ENCODE data around the gene HOXD4. TPM values are rescaled to one million over a fixed set of nuclear protein-coding genes. Genes with fewer than 3 reads are reported as not detected.

Gene HOXD4
- polyA plus RNA-seq, 2 of the 4 experiments (the other 2 are of a cell fraction): 0.27 to 0.87 TPM

DNA sequence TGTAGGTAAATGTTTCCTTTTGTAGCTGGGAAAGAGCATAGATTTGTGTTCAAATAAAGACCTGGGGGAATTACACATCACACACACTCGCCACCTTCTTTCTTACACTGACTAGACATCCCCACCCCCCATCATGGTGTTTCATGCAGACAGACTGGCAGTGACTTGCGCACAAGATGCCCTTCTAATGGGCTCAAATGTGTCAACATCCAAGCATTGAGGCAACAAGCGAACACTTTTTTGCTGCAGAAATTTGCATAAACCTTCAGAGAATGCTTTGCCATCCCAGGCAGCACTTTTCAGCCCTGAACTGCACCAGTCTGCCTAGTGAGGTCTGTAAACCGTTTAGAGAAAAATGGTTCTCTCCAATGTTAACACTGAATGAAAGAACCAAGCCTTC lies 17.3 kb upstream of the HOXD4 start:
- no peak for ATAC-seq

DNA sequence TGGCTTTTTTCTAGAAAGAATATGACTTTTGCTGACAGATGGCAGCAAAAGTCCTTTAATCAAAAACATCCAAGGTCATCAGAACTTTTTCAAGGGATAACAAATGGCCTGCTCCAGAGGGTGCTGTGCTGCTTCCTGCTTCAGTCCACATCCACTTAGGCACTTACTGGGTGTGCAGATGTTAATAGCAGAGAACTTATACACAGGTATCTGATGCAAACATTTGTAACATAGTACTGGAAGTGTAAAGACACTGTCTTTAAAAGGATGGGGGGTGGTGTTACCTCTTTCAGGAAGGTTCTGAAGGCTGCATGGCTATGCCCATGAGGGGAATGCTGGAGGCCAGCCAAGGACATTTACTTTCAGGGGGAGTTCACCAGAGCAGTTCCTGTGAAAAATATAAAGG lies 16.3 kb upstream of the HOXD4 start:
- Histone ChIP-seq H3K4me3 (no peak overlapping the region), H3K4me2 (peak overlapping the region; percentile 60; the same call in 2 of the 3 replicates), H3K4me1 (peaks cover 10% of the 10 kb centered on the region; the same call in 2 of the 3 replicates), H3K9me3 (no peaks in the 10 kb centered on the region), H3K27ac (peak overlapping the region; percentile 80 to 87; a peak in 3 of 6 replicates)
- peak in 1 of 2 experiments; percentile 15 for DNase-seq (ENCODE audit: low read depth in 1 of 2, low spot score in 1 of 2)
- ChIA-PET POLR2A (no interaction called here), CTCF (interaction anchor here (1.6 to 9.5 kb wide), 7 partner anchors 8 to 1014 kb away, joined by 4 to 216 read pairs (median 11); no protein-coding TSS in a partner anchor)
- ATAC-seq: no peak
- FAIRE-seq: no peak
- TF ChIP-seq RAD21 (conservative IDR thresholded peaks at IDR 0.05 in 1 of 2, IDR thresholded peaks at IDR 0.05 in 1 of 2): peak; percentile 36 to 50; a peak in 3 of 5 replicates
- no peak for TF ChIP-seq MYC (IDR thresholded peaks at IDR 0.05; ENCODE audit: borderline replicate concordance, low read length)
- peak; percentile 29; the same call in 2 of the 3 replicates for TF ChIP-seq SMC3 (IDR thresholded peaks at IDR 0.05)
- TF ChIP-seq, protein P1, sequence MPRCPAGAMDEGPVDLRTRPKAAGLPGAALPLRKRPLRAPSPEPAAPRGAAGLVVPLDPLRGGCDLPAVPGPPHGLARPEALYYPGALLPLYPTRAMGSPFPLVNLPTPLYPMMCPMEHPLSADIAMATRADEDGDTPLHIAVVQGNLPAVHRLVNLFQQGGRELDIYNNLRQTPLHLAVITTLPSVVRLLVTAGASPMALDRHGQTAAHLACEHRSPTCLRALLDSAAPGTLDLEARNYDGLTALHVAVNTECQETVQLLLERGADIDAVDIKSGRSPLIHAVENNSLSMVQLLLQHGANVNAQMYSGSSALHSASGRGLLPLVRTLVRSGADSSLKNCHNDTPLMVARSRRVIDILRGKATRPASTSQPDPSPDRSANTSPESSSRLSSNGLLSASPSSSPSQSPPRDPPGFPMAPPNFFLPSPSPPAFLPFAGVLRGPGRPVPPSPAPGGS (IDR thresholded peaks at IDR 0.05): no peak
- no peak for TF ChIP-seq HDAC2 (IDR thresholded peaks at IDR 0.05)
- no peak for TF ChIP-seq POLR2A (IDR thresholded peaks at IDR 0.05; ENCODE audit: low read length)
- TF ChIP-seq TFCP2L1 (CRISPR knock-in tag; IDR thresholded peaks at IDR 0.05): no peak
- TF ChIP-seq EP300 (IDR thresholded peaks at IDR 0.05): no peak
- no peak for TF ChIP-seq MAZ (IDR thresholded peaks at IDR 0.05; ENCODE audit: borderline replicate concordance, low read depth, low read length)
- TF ChIP-seq NFE2L2 (conservative IDR thresholded peaks at IDR 0.05; ENCODE audit: low read length): no peak
- TF ChIP-seq FOXS1 (CRISPR knock-in tag; IDR thresholded peaks at IDR 0.05): no peak
- no peak for TF ChIP-seq CBX2 (IDR thresholded peaks at IDR 0.05; ENCODE audit: borderline replicate concordance, low read depth)
- TF ChIP-seq, protein P2, sequence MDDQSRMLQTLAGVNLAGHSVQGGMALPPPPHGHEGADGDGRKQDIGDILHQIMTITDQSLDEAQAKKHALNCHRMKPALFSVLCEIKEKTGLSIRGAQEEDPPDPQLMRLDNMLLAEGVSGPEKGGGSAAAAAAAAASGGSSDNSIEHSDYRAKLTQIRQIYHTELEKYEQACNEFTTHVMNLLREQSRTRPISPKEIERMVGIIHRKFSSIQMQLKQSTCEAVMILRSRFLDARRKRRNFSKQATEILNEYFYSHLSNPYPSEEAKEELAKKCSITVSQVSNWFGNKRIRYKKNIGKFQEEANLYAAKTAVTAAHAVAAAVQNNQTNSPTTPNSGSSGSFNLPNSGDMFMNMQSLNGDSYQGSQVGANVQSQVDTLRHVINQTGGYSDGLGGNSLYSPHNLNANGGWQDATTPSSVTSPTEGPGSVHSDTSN (IDR thresholded peaks at IDR 0.05): no peak

More for the DNA sequence above, 17.3 kb upstream of the HOXD4 start:
- no peak overlapping the region for H3K4me3 ChIP-seq
- TF ChIP-seq, protein P1 (IDR thresholded peaks at IDR 0.05): no peak
- TF ChIP-seq, protein P3, sequence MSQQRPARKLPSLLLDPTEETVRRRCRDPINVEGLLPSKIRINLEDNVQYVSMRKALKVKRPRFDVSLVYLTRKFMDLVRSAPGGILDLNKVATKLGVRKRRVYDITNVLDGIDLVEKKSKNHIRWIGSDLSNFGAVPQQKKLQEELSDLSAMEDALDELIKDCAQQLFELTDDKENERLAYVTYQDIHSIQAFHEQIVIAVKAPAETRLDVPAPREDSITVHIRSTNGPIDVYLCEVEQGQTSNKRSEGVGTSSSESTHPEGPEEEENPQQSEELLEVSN (IDR thresholded peaks at IDR 0.05; ENCODE audit: borderline replicate concordance, low read depth): no peak
- TF ChIP-seq CBX2 (IDR thresholded peaks at IDR 0.05; ENCODE audit: borderline replicate concordance, low read depth) (no peak), TP53 (CRISPR knock-in tag; IDR thresholded peaks at IDR 0.05) (no peak), RAD21 (conservative IDR thresholded peaks at IDR 0.05 in 1 of 2, IDR thresholded peaks at IDR 0.05 in 1 of 2) (no peak), FOSB (CRISPR knock-in tag; IDR thresholded peaks at IDR 0.05) (no peak)
- CTCF ChIA-PET: interaction anchor here (0.9 to 9.5 kb wide), 9 partner anchors 14 to 1015 kb away, joined by 3 to 139 read pairs (median 4); no protein-coding TSS in a partner anchor
- DNase-seq (ENCODE audit: low read depth in 1 of 2, low spot score in 1 of 2): no peak
- no peak for FAIRE-seq
- peaks cover 10% of the 10 kb centered on the region; the same call in 2 of the 3 replicates for H3K4me1 ChIP-seq
- no peaks in the 10 kb centered on the region for H3K9me3 ChIP-seq
- no peak overlapping the region for H3K4me2 ChIP-seq
- POLR2A ChIA-PET: no interaction called here
- H3K27ac ChIP-seq: no peak overlapping the region
- 81% methylated on average over 4 of the region's 4 CpGs for WGBS (ENCODE audit: missing lambda C conversion rate)

DNA sequence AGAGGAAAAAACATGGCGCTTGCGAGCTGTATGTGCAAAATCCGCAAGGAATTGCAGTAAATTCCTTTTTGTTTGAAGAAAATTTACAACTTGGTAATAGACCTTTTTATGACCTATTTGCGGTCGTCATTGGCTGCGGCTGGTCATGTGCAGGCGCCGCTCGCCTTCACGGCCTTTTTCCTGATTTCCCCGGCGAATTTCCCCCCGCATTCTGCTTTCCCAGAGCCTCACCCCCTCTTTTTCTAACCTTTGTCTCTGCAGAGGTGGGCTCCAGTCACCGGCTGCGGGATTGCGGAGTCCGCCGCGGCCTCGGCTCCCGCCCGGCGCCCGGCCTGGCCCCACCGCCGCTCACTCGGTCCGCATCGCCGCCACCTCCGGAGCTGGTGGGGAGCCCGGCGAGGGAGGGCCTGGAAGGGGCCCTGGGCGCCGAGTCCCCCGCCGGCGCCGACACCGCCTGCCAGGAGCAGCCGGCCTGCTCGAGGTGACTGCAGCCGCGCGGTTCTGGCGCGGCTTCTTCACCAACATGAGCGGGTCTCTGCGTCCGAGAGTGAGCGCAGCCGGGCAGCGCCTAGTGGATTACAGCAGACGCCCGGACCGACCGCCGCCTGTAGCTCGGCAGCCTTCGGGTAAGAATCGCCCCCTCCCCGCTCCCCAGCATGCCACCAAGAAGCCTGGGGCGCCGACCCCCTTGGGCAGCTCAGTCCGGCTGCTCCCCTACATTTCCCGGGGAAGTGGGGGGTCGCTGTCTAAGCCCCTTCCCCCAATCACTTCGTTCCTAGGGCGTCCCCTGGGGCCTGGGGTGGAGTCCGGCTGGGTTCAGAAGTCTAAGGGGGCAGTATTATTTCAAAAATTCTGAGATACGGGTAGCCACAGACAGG lies 14.7 kb upstream of the HOXD4 start:
- H3K9me3 ChIP-seq: no peaks in the 10 kb centered on the region
- ATAC-seq: peak; percentile 26; a peak in 5 of 6 replicates
- no peak for TF ChIP-seq TFCP2L1 (CRISPR knock-in tag; IDR thresholded peaks at IDR 0.05)
- TF ChIP-seq POLR2A (IDR thresholded peaks at IDR 0.05; ENCODE audit: low read length): 0 out of 2 replicates have a peak, but pooled peaks have one; percentile 3
- no peak for TF ChIP-seq RNF2 (IDR thresholded peaks at IDR 0.05; ENCODE audit: borderline replicate concordance, low read depth)
- no peak for TF ChIP-seq SREBF2 (IDR thresholded peaks at IDR 0.05)
- TF ChIP-seq KDM1A (IDR thresholded peaks at IDR 0.05; ENCODE audit: low read depth): no peak
- TF ChIP-seq PHF8 (IDR thresholded peaks at IDR 0.05; ENCODE audit: borderline replicate concordance, low read depth): peak; percentile 45
- TF ChIP-seq, protein P4, sequence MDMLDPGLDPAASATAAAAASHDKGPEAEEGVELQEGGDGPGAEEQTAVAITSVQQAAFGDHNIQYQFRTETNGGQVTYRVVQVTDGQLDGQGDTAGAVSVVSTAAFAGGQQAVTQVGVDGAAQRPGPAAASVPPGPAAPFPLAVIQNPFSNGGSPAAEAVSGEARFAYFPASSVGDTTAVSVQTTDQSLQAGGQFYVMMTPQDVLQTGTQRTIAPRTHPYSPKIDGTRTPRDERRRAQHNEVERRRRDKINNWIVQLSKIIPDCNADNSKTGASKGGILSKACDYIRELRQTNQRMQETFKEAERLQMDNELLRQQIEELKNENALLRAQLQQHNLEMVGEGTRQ (IDR thresholded peaks at IDR 0.05): peak; percentile 58
- no peak for TF ChIP-seq HEYL (CRISPR knock-in tag; IDR thresholded peaks at IDR 0.05)
- no peak for FAIRE-seq
- peak overlapping the region; percentile 47 for H3K4me3 ChIP-seq
- 63% methylated on average over 44 of the region's 71 CpGs for WGBS (ENCODE audit: missing lambda C conversion rate)
- peak overlapping the region; percentile 60 for H3K4me2 ChIP-seq
- POLR2A ChIA-PET: interaction anchor here (0.6 kb wide), 2 partner anchors 1006 to 1103 kb away, joined by 3 to 5 read pairs; no protein-coding TSS in a partner anchor
- CTCF ChIA-PET: interaction anchor here (0.6 to 11.6 kb wide), 8 partner anchors 10 to 1011 kb away, joined by 3 to 216 read pairs (median 8); no protein-coding TSS in a partner anchor
- peak in 1 of 2 experiments; percentile 16 for DNase-seq (ENCODE audit: low read depth in 1 of 2, low spot score in 1 of 2)
- peaks cover 7% of the 10 kb centered on the region; the same call in 2 of the 3 replicates for H3K4me1 ChIP-seq
- H3K27ac ChIP-seq: peak overlapping the region; percentile 80 to 87
